ENCODE data around the gene IQCN.
A peak's percentile ranks its signal among the peaks of the same experiment; 100 is the strongest.

Gene IQCN

GRCh38 chr19:18274219-18274780 lies at the start of gene IQCN:
Gene IQCN, minus strand, starts transcription at chr19:18274452. Its CDS starts 4,974 bp downstream, at chr19:18269478.
- H3K27ac ChIP-seq: peak within 1 kb of the TSS; percentile 53

GRCh38 chr19:18322759-18323460 lies 48.7 kb upstream of the IQCN start, which contains the start of gene LSM4:
Gene LSM4, minus strand, starts transcription at chr19:18323076. Its CDS starts 56 bp downstream, at chr19:18323020.
- H3K27ac ChIP-seq: peak within 1 kb of the TSS; percentile 97
- TF ChIP-seq CTCF (IDR thresholded peaks at IDR 0.05) (no peak), ZFX (IDR thresholded peaks at IDR 0.05; ENCODE audit: borderline replicate concordance) (no peak)

More at GRCh38 chr19:18274219-18274780, at the start of gene IQCN:
- TF ChIP-seq CTCF (IDR thresholded peaks at IDR 0.05) (no peak), ZFX (IDR thresholded peaks at IDR 0.05; ENCODE audit: borderline replicate concordance) (no peak)

- H3K27ac ChIP-seq: peak overlapping the region; percentile 97
- TF ChIP-seq ZFX (IDR thresholded peaks at IDR 0.05; ENCODE audit: borderline replicate concordance) (no peak), CTCF (IDR thresholded peaks at IDR 0.05) (peak; percentile 8; the same call in 1 of the 2 replicates)
Observed at GRCh38 chr19:18322318-18322758, 48.1 kb upstream of the IQCN start.

- TF ChIP-seq ZFX (IDR thresholded peaks at IDR 0.05; ENCODE audit: borderline replicate concordance) (no peak), CTCF (IDR thresholded peaks at IDR 0.05) (no peak)
- peak overlapping the region; percentile 97 for H3K27ac ChIP-seq
Observed at GRCh38 chr19:18321734-18322102, 47.5 kb upstream of the IQCN start.

GRCh38 chr19:18320865-18321733 lies 46.8 kb upstream of the IQCN start:
- peak overlapping the region; percentile 97 for H3K27ac ChIP-seq
- no peak for TF ChIP-seq CTCF (IDR thresholded peaks at IDR 0.05)
- no peak for TF ChIP-seq ZFX (IDR thresholded peaks at IDR 0.05; ENCODE audit: borderline replicate concordance)

- TF ChIP-seq ZFX (IDR thresholded peaks at IDR 0.05; ENCODE audit: borderline replicate concordance) (no peak), CTCF (IDR thresholded peaks at IDR 0.05) (no peak)
- H3K27ac ChIP-seq: peak overlapping the region; percentile 97
Observed at GRCh38 chr19:18319591-18320135, 45.4 kb upstream of the IQCN start.

All from 22Rv1 (cell line).